Endothelial cell of umbilical vein (primary cell): ENCODE data around the gene SCAF1. TPM values are rescaled to one million over a fixed set of nuclear protein-coding genes. Genes with fewer than 3 reads are reported as not detected.

Source experiments
- BruUV-seq: library from RNA; stranded (reverse); fragments of 400-500 nt; replicated peaks from 2 replicates; lab custom pipeline; 2021; lab: Mats Ljungman, UMichigan
- CTCF ChIA-PET: fragments of 300-600, 350-600 bp; sonication (Branson Sonifier 250); formaldehyde crosslinking; loops from one replicate; lab custom pipeline; 2021; ENCODE audit warnings: antibody characterized with exemption, inconsistent platforms; lab: Charles Lee
- POLR2A ChIA-PET: fragments of 300-600, 350-600 bp; sonication (Branson Sonifier 250); formaldehyde crosslinking; loops from one replicate; lab custom pipeline; 2021; ENCODE audit warnings: antibody characterized with exemption, inconsistent platforms; lab: Charles Lee
- DNase-seq: peaks from one replicate; pipeline ENCODE4 v3.0.0-alpha.2; 2011; ENCODE audit warnings: low read depth, low spot score
- FAIRE-seq: peaks from 2 replicates; lab custom pipeline; 2011; peaks lifted over from hg19 to GRCh38; lab: Jason Lieb, UNC
- H2AFZ ChIP-seq: 2 replicates; pipeline ENCODE4 v1.6.0; 2012; ENCODE audit warnings: low read depth, low read length, control low read depth, inconsistent platforms
- H3K27ac ChIP-seq: 2 replicates; pipeline ENCODE4 v1.5.1; 2011; ENCODE audit warnings: low read depth, mild to moderate bottlenecking, control low read depth, low read length, moderate library complexity; ENCODE audit not compliant: insufficient read depth
- H3K27me3 ChIP-seq, 2 experiments: 2 replicates each; pipeline versions ENCODE4 v1.6.0 to v1.6.1; 2011; ENCODE audit warnings: low read length in 2 of 2, mixed read lengths in 1 of 2; ENCODE audit not compliant: control insufficient read depth in 2 of 2, insufficient read depth in 2 of 2
- H3K36me3 ChIP-seq, 2 experiments: 2 replicates in 1 of 2; 3 replicates in 1 of 2; pipeline ENCODE4 v1.5.1; 2011; ENCODE audit warnings: low read length in 2 of 2, mild to moderate bottlenecking in 1 of 2, moderate library complexity in 1 of 2; ENCODE audit not compliant: control insufficient read depth in 2 of 2, insufficient read depth in 2 of 2; ENCODE audit errors: extremely low read depth in 1 of 2
- H3K4me1 ChIP-seq: 3 replicates; pipeline ENCODE4 v1.5.1; 2011; ENCODE audit warnings: mild to moderate bottlenecking, low read length; ENCODE audit not compliant: control insufficient read depth, insufficient read depth; ENCODE audit errors: extremely low read depth
- H3K4me2 ChIP-seq: 2 replicates; pipeline ENCODE4 v1.6.1; 2011; ENCODE audit warnings: low read length, control low read depth, mixed read lengths; ENCODE audit not compliant: insufficient read depth
- H3K4me3 ChIP-seq, 3 experiments: fragments of 200-600 bp in 1 of 3; sonication (generic), shearing (Covaris generic) in 1 of 3; replicated peaks in 1 of 3; 2 replicates each; pipeline ENCODE4 v1.5.1; 2011 to 2016; ENCODE audit warnings: control low read depth in 3 of 3, low read length in 3 of 3, mild to moderate bottlenecking in 2 of 3, inconsistent platforms in 1 of 3, low read depth in 1 of 3, moderate library complexity in 1 of 3; ENCODE audit not compliant: insufficient read depth in 1 of 3
- H3K79me2 ChIP-seq: 2 replicates; pipeline ENCODE4 v1.6.0; 2012; ENCODE audit warnings: low read length, inconsistent platforms; ENCODE audit not compliant: control insufficient read depth, insufficient read depth
- H3K9ac ChIP-seq: replicated peaks from 2 replicates; pipeline ENCODE3; 2011; ENCODE audit warnings: low read length, control low read depth; ENCODE audit not compliant: insufficient read depth; ENCODE audit errors: extremely low read depth
- H3K9me1 ChIP-seq: replicated peaks from 3 replicates; pipeline ENCODE4 v1.6.0; 2011; ENCODE audit warnings: mild to moderate bottlenecking, low read length; ENCODE audit not compliant: control insufficient read depth, insufficient read depth; ENCODE audit errors: extremely low read depth
- H3K9me3 ChIP-seq: replicated peaks from 2 replicates; pipeline ENCODE4 v1.5.1; 2012; ENCODE audit warnings: low read length, inconsistent platforms; ENCODE audit not compliant: control insufficient read depth, insufficient read depth
- H4K20me1 ChIP-seq: replicated peaks from 2 replicates; pipeline ENCODE3; 2011; ENCODE audit warnings: mild to moderate bottlenecking, low read length; ENCODE audit not compliant: control insufficient read depth, insufficient read depth; ENCODE audit errors: extremely low read depth
- EZH2 ChIP-seq: IDR thresholded peaks from 2 replicates; pipeline ENCODE4 v1.6.1; 2012; ENCODE audit warnings: borderline replicate concordance, low read depth, mild to moderate bottlenecking, moderate library complexity, low read length, inconsistent platforms; ENCODE audit not compliant: severe bottlenecking
- GATA2 ChIP-seq: IDR thresholded peaks from 2 replicates; pipeline ENCODE4 v1.7.0; 2011; ENCODE audit warnings: low read depth, mild to moderate bottlenecking, moderate library complexity, mixed read lengths, low read length; ENCODE audit not compliant: insufficient read length, insufficient read depth
- JUN ChIP-seq: IDR thresholded peaks from 2 replicates; pipeline ENCODE4 v1.6.1; 2011; ENCODE audit warnings: borderline replicate concordance, low read depth; ENCODE audit not compliant: insufficient read length, insufficient read depth
- MYC ChIP-seq: IDR thresholded peaks from one replicate; pipeline ENCODE4 v1.6.1; 2011; ENCODE audit warnings: mild to moderate bottlenecking, low read depth, low read length
- POLR2A ChIP-seq: IDR thresholded peaks from 2 replicates; pipeline ENCODE4 v1.6.1; 2012; ENCODE audit warnings: low read depth, mild to moderate bottlenecking, control low read depth, low read length
- POLR2AphosphoS5 ChIP-seq: IDR thresholded peaks from 2 replicates; pipeline ENCODE4 v1.6.1; 2012; ENCODE audit warnings: low read depth, mild to moderate bottlenecking, control low read depth, low read length, moderate library complexity; ENCODE audit not compliant: insufficient read depth
- dilution Hi-C: fragments of 300-500 bp; cut with MboI; formaldehyde crosslinking; loops from one replicate; pipeline ENCODE4 v1.15.0; 2019; ENCODE audit warnings: low sequenced_read_pairs; ENCODE audit not compliant: extremely low pct_ligation_motif_present
- intact Hi-C: fragments of 100-400 bp; cut with micrococcal nuclease; formaldehyde crosslinking; loops from one replicate; pipeline ENCODE4 v1.10.0; 2022
- polyA plus RNA-seq, 4 experiments: library from polyadenylated mRNA; depleted of rRNA in 3 of 4; stranded (reverse) in 3 of 4; unstranded in 1 of 4; fragments of >200 nt; gene quantifications; 2 replicates each; pipeline versions ENCODE4 v1.2.1 to v1.2.3, GENCODE V29; 2011 to 2012; ENCODE audit warnings: missing spikeins in 1 of 4
- total RNA-seq: library from RNA; stranded (reverse); gene quantifications from 2 replicates; pipeline ENCODE4 v1.2.3, GENCODE V29; 2021
- TF ChIP-seq, protein P1 (sequence below), 2 donors: IDR thresholded peaks; 1 replicate in 1 of 2; 2 replicates in 1 of 2; pipeline ENCODE4 v1.5.1; 2011; ENCODE audit warnings: low read length in 2 of 2, mild to moderate bottlenecking in 2 of 2, moderate library complexity in 2 of 2, control low read depth in 1 of 2, inconsistent platforms in 1 of 2, low read depth in 1 of 2; ENCODE audit not compliant: insufficient read depth in 1 of 2; ENCODE audit errors: extremely low read depth in 1 of 2
- TF ChIP-seq, protein P2 (sequence below): IDR thresholded peaks from 2 replicates; pipeline ENCODE4 v1.6.1; 2011; ENCODE audit not compliant: insufficient read depth, insufficient read length

Gene SCAF1
- total and polyA plus RNA-seq, 2 donors (not counting 3 experiments of a cell fraction or from before 2014, with no cell fraction given) = 13.3 to 75.8 TPM

DNA sequence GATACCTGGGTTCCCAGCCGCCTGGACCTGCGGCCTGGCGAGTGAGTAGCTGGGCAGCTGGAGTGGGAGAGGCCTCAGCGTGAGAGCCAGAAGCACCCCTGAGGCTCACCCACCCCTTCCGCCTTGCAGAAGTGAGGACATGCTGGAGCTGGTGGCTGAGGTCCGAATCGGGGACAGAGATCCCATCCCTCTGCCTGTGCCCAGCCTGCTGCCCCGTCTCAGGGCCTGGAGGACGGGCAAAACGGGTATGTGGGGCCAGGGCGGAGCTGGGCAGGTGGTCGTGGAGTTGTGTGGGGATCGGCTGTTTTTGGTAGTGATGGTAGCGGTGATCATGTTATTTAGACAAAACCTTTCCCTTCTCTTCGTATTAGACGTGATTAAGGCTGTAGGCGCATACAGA is 4.6 kb downstream of the SCAF1 start:
- TF ChIP-seq, protein P1, sequence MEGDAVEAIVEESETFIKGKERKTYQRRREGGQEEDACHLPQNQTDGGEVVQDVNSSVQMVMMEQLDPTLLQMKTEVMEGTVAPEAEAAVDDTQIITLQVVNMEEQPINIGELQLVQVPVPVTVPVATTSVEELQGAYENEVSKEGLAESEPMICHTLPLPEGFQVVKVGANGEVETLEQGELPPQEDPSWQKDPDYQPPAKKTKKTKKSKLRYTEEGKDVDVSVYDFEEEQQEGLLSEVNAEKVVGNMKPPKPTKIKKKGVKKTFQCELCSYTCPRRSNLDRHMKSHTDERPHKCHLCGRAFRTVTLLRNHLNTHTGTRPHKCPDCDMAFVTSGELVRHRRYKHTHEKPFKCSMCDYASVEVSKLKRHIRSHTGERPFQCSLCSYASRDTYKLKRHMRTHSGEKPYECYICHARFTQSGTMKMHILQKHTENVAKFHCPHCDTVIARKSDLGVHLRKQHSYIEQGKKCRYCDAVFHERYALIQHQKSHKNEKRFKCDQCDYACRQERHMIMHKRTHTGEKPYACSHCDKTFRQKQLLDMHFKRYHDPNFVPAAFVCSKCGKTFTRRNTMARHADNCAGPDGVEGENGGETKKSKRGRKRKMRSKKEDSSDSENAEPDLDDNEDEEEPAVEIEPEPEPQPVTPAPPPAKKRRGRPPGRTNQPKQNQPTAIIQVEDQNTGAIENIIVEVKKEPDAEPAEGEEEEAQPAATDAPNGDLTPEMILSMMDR (IDR thresholded peaks at IDR 0.05; ENCODE audit: extremely low read depth in 1 of 2, insufficient read depth in 1 of 2, low read depth in 1 of 2, low read length in 2 of 2) = no peak
- TF ChIP-seq, protein P2, sequence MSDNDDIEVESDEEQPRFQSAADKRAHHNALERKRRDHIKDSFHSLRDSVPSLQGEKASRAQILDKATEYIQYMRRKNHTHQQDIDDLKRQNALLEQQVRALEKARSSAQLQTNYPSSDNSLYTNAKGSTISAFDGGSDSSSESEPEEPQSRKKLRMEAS = no peak
- TF ChIP-seq POLR2AphosphoS5 = no peak
- TF ChIP-seq EZH2 = no peak
- TF ChIP-seq MYC = no peak
- TF ChIP-seq JUN = no peak
- no peak for TF ChIP-seq GATA2
- no peak for TF ChIP-seq POLR2A
- no peak overlapping the region for H2AFZ ChIP-seq
- H3K9me3 ChIP-seq = no peaks in the 10 kb centered on the region
- peaks cover 14% of the 10 kb centered on the region for H3K4me1 ChIP-seq
- no peak overlapping the region for H3K4me3 ChIP-seq
- intact Hi-C loops = no loop called here
- ChIA-PET CTCF (no interaction called here), POLR2A (no interaction called here)
- no TSS peak for BruUV-seq
- FAIRE-seq = no peak
- H3K9ac ChIP-seq = no peak overlapping the region
- H3K36me3 ChIP-seq = peaks cover 2 to 34% of the 10 kb centered on the region in 2 experiments
- H3K27me3 ChIP-seq = no peaks in the 10 kb centered on the region
- no peaks in the 10 kb centered on the region for H4K20me1 ChIP-seq
- no peaks in the 10 kb centered on the region for H3K9me1 ChIP-seq
- no peak overlapping the region for H3K27ac ChIP-seq
- H3K4me2 ChIP-seq = no peak overlapping the region
- dilution Hi-C loops = no loop called here
- DNase-seq = no peak
- peaks cover 47% of the 10 kb centered on the region for H3K79me2 ChIP-seq
